Mesothelial cell of epicardium (in vitro differentiated cells): ENCODE measurements around the gene KMT2C. TPM values are rescaled to one million over a fixed set of nuclear protein-coding genes. Genes with fewer than 3 reads are reported as not detected.
A peak's percentile ranks its signal among the peaks of the same experiment; 100 is the strongest.
"Not testable (repeated sequence)": the region's sequence is repeated elsewhere in the genome, so short reads cannot be mapped to it uniquely, and the experiment has no call there.

Experiments
- DNase-seq, 2 experiments: peaks; one replicate each; pipeline ENCODE4 v3.0.0; 2021; ENCODE audit warnings: low spot score in 2 of 2; ENCODE audit not compliant: unreplicated experiment in 2 of 2
- H3K27ac Mint-ChIP-seq: 2 replicates; pipeline ENCODE4 v1.8.0; 2021; ENCODE audit warnings: mixed read lengths
- H3K27me3 Mint-ChIP-seq: 2 replicates; pipeline ENCODE4 v1.8.0; 2021; ENCODE audit warnings: low read depth, mixed read lengths
- H3K36me3 Mint-ChIP-seq: 2 replicates; pipeline ENCODE4 v1.8.0; 2021; ENCODE audit warnings: mixed read lengths
- H3K4me1 Mint-ChIP-seq: 2 replicates; pipeline ENCODE4 v1.8.0; 2021; ENCODE audit warnings: mixed read lengths
- H3K4me3 Mint-ChIP-seq: 2 replicates; pipeline ENCODE4 v1.8.0; 2021; ENCODE audit warnings: mild to moderate bottlenecking, moderate library complexity, mixed read lengths
- H3K9me3 Mint-ChIP-seq: 2 replicates; pipeline ENCODE4 v1.8.0; 2021; ENCODE audit warnings: mixed read lengths
- CTCF ChIP-seq: fragments of 200-600 bp; sonication (generic); IDR thresholded peaks from one replicate; pipeline ENCODE4 v1.5.0; 2021; ENCODE audit warnings: antibody characterized with exemption; ENCODE audit not compliant: unreplicated experiment
- total RNA-seq: library from RNA; stranded (reverse); gene quantifications from 3 replicates; pipeline ENCODE4 v1.2.1, GENCODE V29; 2021

Gene KMT2C
- total RNA-seq, 1 donor from 2014 or later = 108 TPM

- H3K4me1 Mint-ChIP-seq = no peaks in the 10 kb centered on the region
- no peaks in the 10 kb centered on the region for H3K9me3 Mint-ChIP-seq
- DNase-seq = no peak
- TF ChIP-seq CTCF = no peak
- no peaks in the 10 kb centered on the region for H3K36me3 Mint-ChIP-seq
- H3K27ac Mint-ChIP-seq = no peak overlapping the region
- no peaks in the 10 kb centered on the region for H3K27me3 Mint-ChIP-seq
- H3K4me3 Mint-ChIP-seq = no peak overlapping the region
Observed at GRCh38 chr7:152443586-152443985, 7.8 kb upstream of the KMT2C start.

- H3K36me3 Mint-ChIP-seq = no peaks in the 10 kb centered on the region
- TF ChIP-seq CTCF = no peak
- H3K4me1 Mint-ChIP-seq = peaks cover under 1% of the 10 kb centered on the region
- no peaks in the 10 kb centered on the region for H3K9me3 Mint-ChIP-seq
- H3K27ac Mint-ChIP-seq = no peak overlapping the region
- no peak for DNase-seq
- no peaks in the 10 kb centered on the region for H3K27me3 Mint-ChIP-seq
- no peak overlapping the region for H3K4me3 Mint-ChIP-seq
Observed at GRCh38 chr7:152442330-152442835, 6.6 kb upstream of the KMT2C start.

- not testable (repeated sequence) for H3K4me1 Mint-ChIP-seq, H3K9me3 Mint-ChIP-seq, H3K4me3 Mint-ChIP-seq, DNase-seq, H3K27me3 Mint-ChIP-seq, H3K36me3 Mint-ChIP-seq, H3K27ac Mint-ChIP-seq
Observed at GRCh38 chr7:152441810-152442209, 6.0 kb upstream of the KMT2C start.

- H3K4me3 Mint-ChIP-seq, H3K27me3 Mint-ChIP-seq, H3K4me1 Mint-ChIP-seq, H3K36me3 Mint-ChIP-seq, H3K9me3 Mint-ChIP-seq, DNase-seq, H3K27ac Mint-ChIP-seq: not testable (repeated sequence)
Observed at GRCh38 chr7:152441168-152441567, 5.4 kb upstream of the KMT2C start.

- not testable (repeated sequence) for H3K36me3 Mint-ChIP-seq, H3K27ac Mint-ChIP-seq, H3K9me3 Mint-ChIP-seq, DNase-seq, H3K27me3 Mint-ChIP-seq, H3K4me3 Mint-ChIP-seq
- peaks cover 15% of the 10 kb centered on the region for H3K4me1 Mint-ChIP-seq
Observed at GRCh38 chr7:152438017-152438416, 2.2 kb upstream of the KMT2C start.

- H3K27me3 Mint-ChIP-seq, DNase-seq, H3K36me3 Mint-ChIP-seq, H3K9me3 Mint-ChIP-seq: not testable (repeated sequence)
- Mint-ChIP-seq H3K27ac (peak overlapping the region; percentile 89), H3K4me1 (peaks cover 18% of the 10 kb centered on the region), H3K4me3 (peak overlapping the region; percentile 78)
Observed at GRCh38 chr7:152436931-152437575, 1.2 kb upstream of the KMT2C start.

GRCh38 chr7:152436111-152436930 is 518 bp upstream of the KMT2C start:
- Mint-ChIP-seq H3K4me3 (peak overlapping the region; percentile 78), H3K27me3 (no peaks in the 10 kb centered on the region), H3K9me3 (no peaks in the 10 kb centered on the region), H3K27ac (peak overlapping the region; percentile 89), H3K4me1 (peaks cover 19% of the 10 kb centered on the region), H3K36me3 (no peaks in the 10 kb centered on the region)
- TF ChIP-seq CTCF = no peak
- DNase-seq = peak; percentile 89 to 93

- H3K9me3 Mint-ChIP-seq, H3K27me3 Mint-ChIP-seq, H3K36me3 Mint-ChIP-seq: not testable (repeated sequence)
- peak in 1 of 2 experiments; percentile 53 for DNase-seq
- peak overlapping the region; percentile 99 for H3K27ac Mint-ChIP-seq
- H3K4me1 Mint-ChIP-seq = peaks cover 26% of the 10 kb centered on the region
- peak overlapping the region; percentile 95 for H3K4me3 Mint-ChIP-seq
Observed at GRCh38 chr7:152434511-152435383, 1.1 kb downstream of the KMT2C start.
